H1 (cell line): Measurements from ENCODE around the gene OLFM3. TPM values are rescaled to one million over a fixed set of nuclear protein-coding genes. Genes with fewer than 3 reads are reported as not detected.

Experiments
- BACH1 ChIP-seq: IDR thresholded peaks from 2 replicates; pipeline ENCODE4 v1.6.1; 2012; ENCODE audit warnings: low read length, improper control_type of control experiment
- CHD7 ChIP-seq: fragments of 300-600 bp; sonication (generic); IDR thresholded peaks from 2 replicates; pipeline ENCODE4 v1.7.1; 2012; ENCODE audit warnings: low read length, moderate library complexity, mild to moderate bottlenecking, inconsistent platforms; ENCODE audit not compliant: insufficient replicate concordance
- EGR1 ChIP-seq: IDR thresholded peaks from 2 replicates; pipeline ENCODE4 v1.6.1; 2011; ENCODE audit warnings: low read depth, low read length, borderline replicate concordance
- EZH2 ChIP-seq: fragments of 200-600 bp; sonication (generic); IDR thresholded peaks from 2 replicates; pipeline ENCODE4 v1.7.1; 2012; ENCODE audit warnings: low read depth, mild to moderate bottlenecking, moderate library complexity, low read length, inconsistent platforms; ENCODE audit not compliant: severe bottlenecking
- NANOG ChIP-seq: IDR thresholded peaks from 2 replicates; pipeline ENCODE4 v1.6.1; 2011; ENCODE audit warnings: low read length, low read depth, mild to moderate bottlenecking, inconsistent platforms; ENCODE audit not compliant: insufficient read depth, poor library complexity, severe bottlenecking
- NRF1 ChIP-seq: IDR thresholded peaks from 2 replicates; pipeline ENCODE4 v1.6.1; 2011; ENCODE audit warnings: mild to moderate bottlenecking, low read depth, low read length, improper control_type of control experiment
- POU5F1 ChIP-seq: IDR thresholded peaks from 2 replicates; pipeline ENCODE4 v1.6.1; 2011; ENCODE audit warnings: low read depth, mild to moderate bottlenecking, low read length, moderate library complexity
- SIRT6 ChIP-seq: IDR thresholded peaks from one replicate; pipeline ENCODE4 v1.7.1; 2012; ENCODE audit warnings: low read length, inconsistent platforms
- polyA plus RNA-seq, 7 experiments: library from polyadenylated mRNA; depleted of rRNA in 3 of 7; stranded (reverse) in 5 of 7; unstranded in 2 of 7; fragments of >200 nt in 5 of 7; fragments of 200-250 nt in 2 of 7; gene quantifications; 1 replicate in 5 of 7; 2 replicates in 1 of 7; 4 replicates in 1 of 7; pipeline versions ENCODE4 v1.2.1 to v1.2.3, GENCODE V29; 2011 to 2013; ENCODE audit warnings: missing spikeins in 2 of 7, mixed read lengths in 2 of 7
- total RNA-seq: library from RNA; stranded (reverse); fragmentation: NEBNext Ultra II Directional; extraction: Animal tissue kit (Norgen Biotek cat#: 25700); gene quantifications from 2 replicates; pipeline ENCODE4 v1.2.1, GENCODE V29; 2021

OLFM3 gene
- total and polyA plus RNA-seq, 2 of the 8 experiments (the other 6 are each of a cell fraction or from before 2014, with no cell fraction given) = 0.30 to 0.32 TPM

DNA sequence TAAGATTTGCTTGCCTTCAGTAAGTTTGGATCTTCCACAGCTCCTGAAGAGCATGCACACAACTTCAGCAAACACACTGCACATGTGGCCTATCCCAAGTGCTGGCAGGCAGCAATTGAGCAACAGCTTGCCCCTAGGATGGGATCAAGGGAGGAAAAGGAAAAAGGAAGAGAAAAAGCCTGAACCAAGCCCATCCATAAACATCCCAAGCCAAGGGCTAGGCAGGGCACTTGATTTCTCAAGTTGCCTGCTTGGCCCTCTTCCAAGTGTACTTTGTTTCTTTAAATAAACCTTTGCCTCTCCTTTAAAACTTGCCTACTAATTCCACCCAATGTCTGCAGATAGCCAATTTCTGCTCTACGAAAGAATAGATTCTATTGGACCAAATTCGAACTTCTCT, 49.0 kb upstream of the OLFM3 start (continued):
- TF ChIP-seq CHD7 (no peak), NRF1 (no peak), POU5F1 (no peak), EZH2 (no peak), SIRT6 (no peak), BACH1 (no peak), NANOG (no peak), EGR1 (no peak)
- TF ChIP-seq, all 59 proteins: peak for 0
